Endothelial cell of umbilical vein (primary cell): ENCODE measurements around the gene DST. TPM values are rescaled to one million over a fixed set of nuclear protein-coding genes. Genes with fewer than 3 reads are reported as not detected.

ENCODE experiments used
- BruUV-seq: library from RNA; stranded (reverse); fragments of 400-500 nt; replicated peaks from 2 replicates; lab custom pipeline; 2021; lab: Mats Ljungman, UMichigan
- CTCF ChIA-PET: fragments of 300-600, 350-600 bp; sonication (Branson Sonifier 250); formaldehyde crosslinking; loops from one replicate; lab custom pipeline; 2021; ENCODE audit warnings: antibody characterized with exemption, inconsistent platforms; lab: Charles Lee
- POLR2A ChIA-PET: fragments of 300-600, 350-600 bp; sonication (Branson Sonifier 250); formaldehyde crosslinking; loops from one replicate; lab custom pipeline; 2021; ENCODE audit warnings: antibody characterized with exemption, inconsistent platforms; lab: Charles Lee
- DNase-seq: peaks from one replicate; pipeline ENCODE4 v3.0.0-alpha.2; 2011; ENCODE audit warnings: low read depth, low spot score
- FAIRE-seq: peaks from 2 replicates; lab custom pipeline; 2011; peaks lifted over from hg19 to GRCh38; lab: Jason Lieb, UNC
- H2AFZ ChIP-seq: 2 replicates; pipeline ENCODE4 v1.6.0; 2012; ENCODE audit warnings: low read depth, low read length, control low read depth, inconsistent platforms
- H3K27ac ChIP-seq: 2 replicates; pipeline ENCODE4 v1.5.1; 2011; ENCODE audit warnings: low read depth, mild to moderate bottlenecking, control low read depth, low read length, moderate library complexity; ENCODE audit not compliant: insufficient read depth
- H3K27me3 ChIP-seq, 2 experiments: 2 replicates each; pipeline versions ENCODE4 v1.6.0 to v1.6.1; 2011; ENCODE audit warnings: low read length in 2 of 2, mixed read lengths in 1 of 2; ENCODE audit not compliant: control insufficient read depth in 2 of 2, insufficient read depth in 2 of 2
- H3K36me3 ChIP-seq, 2 experiments: 2 replicates in 1 of 2; 3 replicates in 1 of 2; pipeline ENCODE4 v1.5.1; 2011; ENCODE audit warnings: low read length in 2 of 2, mild to moderate bottlenecking in 1 of 2, moderate library complexity in 1 of 2; ENCODE audit not compliant: control insufficient read depth in 2 of 2, insufficient read depth in 2 of 2; ENCODE audit errors: extremely low read depth in 1 of 2
- H3K4me1 ChIP-seq: 3 replicates; pipeline ENCODE4 v1.5.1; 2011; ENCODE audit warnings: mild to moderate bottlenecking, low read length; ENCODE audit not compliant: control insufficient read depth, insufficient read depth; ENCODE audit errors: extremely low read depth
- H3K4me2 ChIP-seq: 2 replicates; pipeline ENCODE4 v1.6.1; 2011; ENCODE audit warnings: low read length, control low read depth, mixed read lengths; ENCODE audit not compliant: insufficient read depth
- H3K4me3 ChIP-seq, 3 experiments: fragments of 200-600 bp in 1 of 3; sonication (generic), shearing (Covaris generic) in 1 of 3; replicated peaks in 1 of 3; 2 replicates each; pipeline ENCODE4 v1.5.1; 2011 to 2016; ENCODE audit warnings: control low read depth in 3 of 3, low read length in 3 of 3, mild to moderate bottlenecking in 2 of 3, inconsistent platforms in 1 of 3, low read depth in 1 of 3, moderate library complexity in 1 of 3; ENCODE audit not compliant: insufficient read depth in 1 of 3
- H3K79me2 ChIP-seq: 2 replicates; pipeline ENCODE4 v1.6.0; 2012; ENCODE audit warnings: low read length, inconsistent platforms; ENCODE audit not compliant: control insufficient read depth, insufficient read depth
- H3K9ac ChIP-seq: replicated peaks from 2 replicates; pipeline ENCODE3; 2011; ENCODE audit warnings: low read length, control low read depth; ENCODE audit not compliant: insufficient read depth; ENCODE audit errors: extremely low read depth
- H3K9me1 ChIP-seq: replicated peaks from 3 replicates; pipeline ENCODE4 v1.6.0; 2011; ENCODE audit warnings: mild to moderate bottlenecking, low read length; ENCODE audit not compliant: control insufficient read depth, insufficient read depth; ENCODE audit errors: extremely low read depth
- H3K9me3 ChIP-seq: replicated peaks from 2 replicates; pipeline ENCODE4 v1.5.1; 2012; ENCODE audit warnings: low read length, inconsistent platforms; ENCODE audit not compliant: control insufficient read depth, insufficient read depth
- H4K20me1 ChIP-seq: replicated peaks from 2 replicates; pipeline ENCODE3; 2011; ENCODE audit warnings: mild to moderate bottlenecking, low read length; ENCODE audit not compliant: control insufficient read depth, insufficient read depth; ENCODE audit errors: extremely low read depth
- CTCF ChIP-seq, 2 donors: IDR thresholded peaks; 1 replicate in 1 of 2; 2 replicates in 1 of 2; pipeline ENCODE4 v1.5.1; 2011; ENCODE audit warnings: low read length in 2 of 2, mild to moderate bottlenecking in 2 of 2, moderate library complexity in 2 of 2, control low read depth in 1 of 2, inconsistent platforms in 1 of 2, low read depth in 1 of 2; ENCODE audit not compliant: insufficient read depth in 1 of 2; ENCODE audit errors: extremely low read depth in 1 of 2
- EZH2 ChIP-seq: IDR thresholded peaks from 2 replicates; pipeline ENCODE4 v1.6.1; 2012; ENCODE audit warnings: borderline replicate concordance, low read depth, mild to moderate bottlenecking, moderate library complexity, low read length, inconsistent platforms; ENCODE audit not compliant: severe bottlenecking
- FOS ChIP-seq: IDR thresholded peaks from 2 replicates; pipeline ENCODE4 v1.6.1; 2011; ENCODE audit warnings: mild to moderate bottlenecking, low read length, moderate library complexity, borderline replicate concordance; ENCODE audit not compliant: insufficient read depth
- GATA2 ChIP-seq: IDR thresholded peaks from 2 replicates; pipeline ENCODE4 v1.7.0; 2011; ENCODE audit warnings: low read depth, mild to moderate bottlenecking, moderate library complexity, mixed read lengths, low read length; ENCODE audit not compliant: insufficient read length, insufficient read depth
- JUN ChIP-seq: IDR thresholded peaks from 2 replicates; pipeline ENCODE4 v1.6.1; 2011; ENCODE audit warnings: borderline replicate concordance, low read depth; ENCODE audit not compliant: insufficient read length, insufficient read depth
- MYC ChIP-seq: IDR thresholded peaks from one replicate; pipeline ENCODE4 v1.6.1; 2011; ENCODE audit warnings: mild to moderate bottlenecking, low read depth, low read length
- POLR2A ChIP-seq: IDR thresholded peaks from 2 replicates; pipeline ENCODE4 v1.6.1; 2012; ENCODE audit warnings: low read depth, mild to moderate bottlenecking, control low read depth, low read length
- POLR2AphosphoS5 ChIP-seq: IDR thresholded peaks from 2 replicates; pipeline ENCODE4 v1.6.1; 2012; ENCODE audit warnings: low read depth, mild to moderate bottlenecking, control low read depth, low read length, moderate library complexity; ENCODE audit not compliant: insufficient read depth
- dilution Hi-C: fragments of 300-500 bp; cut with MboI; formaldehyde crosslinking; loops from one replicate; pipeline ENCODE4 v1.15.0; 2019; ENCODE audit warnings: low sequenced_read_pairs; ENCODE audit not compliant: extremely low pct_ligation_motif_present
- intact Hi-C: fragments of 100-400 bp; cut with micrococcal nuclease; formaldehyde crosslinking; loops from one replicate; pipeline ENCODE4 v1.10.0; 2022
- polyA plus RNA-seq, 4 experiments: library from polyadenylated mRNA; depleted of rRNA in 3 of 4; stranded (reverse) in 3 of 4; unstranded in 1 of 4; fragments of >200 nt; gene quantifications; 2 replicates each; pipeline versions ENCODE4 v1.2.1 to v1.2.3, GENCODE V29; 2011 to 2012; ENCODE audit warnings: missing spikeins in 1 of 4
- total RNA-seq: library from RNA; stranded (reverse); gene quantifications from 2 replicates; pipeline ENCODE4 v1.2.3, GENCODE V29; 2021
- TF ChIP-seq, protein P1 (sequence below): IDR thresholded peaks from 2 replicates; pipeline ENCODE4 v1.6.1; 2011; ENCODE audit not compliant: insufficient read depth, insufficient read length

DST gene
- total and polyA plus RNA-seq, 2 donors (not counting 3 experiments of a cell fraction or from before 2014, with no cell fraction given): 62.3 to 253 TPM

GRCh38 chr6:56480246-56480645, 162.4 kb downstream of the DST start:
- intact Hi-C loops (no loop called here), dilution Hi-C loops (no loop called here)
- Histone ChIP-seq H3K27ac (no peak overlapping the region), H3K4me2 (no peak overlapping the region), H3K9ac (no peak overlapping the region), H4K20me1 (no peaks in the 10 kb centered on the region), H3K79me2 (no peaks in the 10 kb centered on the region), H3K4me1 (peaks cover 9% of the 10 kb centered on the region), H3K9me3 (no peaks in the 10 kb centered on the region), H3K27me3 (no peaks in the 10 kb centered on the region), H3K36me3 (peaks cover 3 to 15% of the 10 kb centered on the region in 2 experiments), H3K9me1 (no peaks in the 10 kb centered on the region), H3K4me3 (no peak overlapping the region), H2AFZ (no peak overlapping the region)
- ChIA-PET CTCF (interaction anchor here (1.1 to 2.4 kb wide), 2 partner anchors 12 to 113 kb away, joined by 3 to 5 read pairs; no protein-coding TSS in a partner anchor), POLR2A (no interaction called here)
- DNase-seq: no peak
- TF ChIP-seq MYC (no peak), GATA2 (no peak), POLR2AphosphoS5 (no peak)
- TF ChIP-seq, protein P1, sequence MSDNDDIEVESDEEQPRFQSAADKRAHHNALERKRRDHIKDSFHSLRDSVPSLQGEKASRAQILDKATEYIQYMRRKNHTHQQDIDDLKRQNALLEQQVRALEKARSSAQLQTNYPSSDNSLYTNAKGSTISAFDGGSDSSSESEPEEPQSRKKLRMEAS: no peak
- FAIRE-seq: no peak
- BruUV-seq: no TSS peak

DNA sequence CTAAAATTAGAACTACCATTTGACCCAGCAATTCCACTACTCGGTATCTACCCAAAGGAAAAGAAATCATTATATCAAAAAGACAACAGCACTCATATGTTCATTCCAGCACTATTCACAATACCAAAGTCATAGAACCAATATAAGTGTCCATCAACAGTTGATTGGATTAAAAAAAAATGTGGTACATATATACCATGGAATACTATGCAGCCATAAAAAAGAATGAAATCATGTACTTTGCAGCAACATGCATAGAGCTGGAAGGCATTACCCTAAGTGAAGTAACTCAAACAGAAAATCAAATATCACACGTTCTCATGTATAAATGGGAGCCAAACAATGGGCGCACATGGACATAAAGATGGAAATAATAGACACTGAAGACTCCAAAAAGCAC, 163.3 kb downstream of the DST start:
- H3K9me3 ChIP-seq: no peaks in the 10 kb centered on the region
- no peaks in the 10 kb centered on the region for H4K20me1 ChIP-seq
- no peaks in the 10 kb centered on the region for H3K9me1 ChIP-seq
- intact Hi-C loops (no loop called here), dilution Hi-C loops (no loop called here)
- POLR2A ChIA-PET: no interaction called here
- no peak for DNase-seq
- H3K27ac ChIP-seq: no peak overlapping the region
- peaks cover 4% of the 10 kb centered on the region for H3K4me1 ChIP-seq
- H3K4me3 ChIP-seq: no peak overlapping the region
- peaks cover 3 to 15% of the 10 kb centered on the region in 2 experiments for H3K36me3 ChIP-seq
- H3K4me2 ChIP-seq: no peak overlapping the region
- H3K79me2 ChIP-seq: no peaks in the 10 kb centered on the region
- H3K27me3 ChIP-seq: no peaks in the 10 kb centered on the region
- no peak overlapping the region for H2AFZ ChIP-seq
- H3K9ac ChIP-seq: no peak overlapping the region
- TF ChIP-seq POLR2A (no peak), GATA2 (no peak), MYC (no peak), CTCF (IDR thresholded peaks at IDR 0.05; ENCODE audit: extremely low read depth in 1 of 2, insufficient read depth in 1 of 2, low read depth in 1 of 2, low read length in 2 of 2) (no peak), POLR2AphosphoS5 (no peak), JUN (no peak), FOS (no peak), EZH2 (no peak)
- TF ChIP-seq, protein P1: no peak
- CTCF ChIA-PET: interaction anchor here (2.4 kb wide), 1 partner anchor 11 kb away, joined by 5 read pairs; no protein-coding TSS in a partner anchor
- no TSS peak for BruUV-seq
- FAIRE-seq: no peak
